Ovary (tissue), 9 donors: ENCODE results near the gene SFT2D2. TPM values are rescaled to one million over a fixed set of nuclear protein-coding genes. Genes with fewer than 3 reads are reported as not detected.

Experiments used
- DNase-seq, 5 donors: peaks; one replicate each; pipeline ENCODE4 v3.0.0-alpha.2; 2019 to 2020
- H3K27ac ChIP-seq, 2 donors: fragments of 200-600 bp; one replicate each; pipeline versions ENCODE4 v1.5.1 to v1.8.0; 2019 to 2022
- H3K27me3 ChIP-seq: fragments of 200-600 bp; one replicate; pipeline ENCODE4 v1.8.0; 2022
- H3K36me3 ChIP-seq: fragments of 200-600 bp; sonication (generic); one replicate; pipeline ENCODE4 v1.5.1; 2019
- H3K4me1 ChIP-seq: one replicate; pipeline ENCODE4 v1.8.1; 2013; ENCODE audit warnings: mild to moderate bottlenecking, moderate library complexity; ENCODE audit not compliant: insufficient read depth
- H3K4me3 ChIP-seq: fragments of 200-600 bp; sonication (generic); one replicate; pipeline ENCODE4 v1.5.1; 2017
- H3K9me3 ChIP-seq, 2 donors: fragments of 200-600 bp in 1 of 2; sonication (generic) in 1 of 2; one replicate each; pipeline versions ENCODE4 v1.5.1 to v1.8.1; 2013 to 2019; ENCODE audit warnings: mild to moderate bottlenecking in 1 of 2, moderate library complexity in 1 of 2
- EP300 ChIP-seq: sonication (generic); formaldehyde crosslinking; IDR thresholded peaks from one replicate; pipeline ENCODE4 v1.6.1; 2017; ENCODE audit warnings: antibody characterized with exemption
- POLR2A ChIP-seq: fragments of 450-650 bp; IDR thresholded peaks from one replicate; pipeline ENCODE4 v1.6.1; 2017; ENCODE audit warnings: antibody characterized with exemption, mild to moderate bottlenecking, moderate library complexity
- WGBS, 3 donors: extraction: QIAGEN DNeasy Blood & Tissue Kit in 1 of 3; methylation state at CpG; one replicate each; pipeline versions ENCODE4 v1.1.5 to v1.1.7; 2013 to 2017; 5-methylcytosine and 5-hydroxymethylcytosine counted together
- intact Hi-C, 4 donors: fragments of 100-400 bp; cut with DNase I; formaldehyde crosslinking; loops; one replicate each; pipeline versions ENCODE4 v1.11.0 to v1.15.1; 2022 to 2023
- polyA plus RNA-seq, 2 donors: library from polyadenylated mRNA; stranded (reverse); fragments of 200-250 nt in 1 of 2; fragments of 350-450 nt in 1 of 2; fragmentation: Illumina TruSeq in 1 of 2; extraction: RNeasy Lipid Tissue Mini Kit (QIAGEN cat#74804) in 1 of 2; gene quantifications; one replicate each; pipeline ENCODE4 v1.2.3, GENCODE V29; 2013 to 2014
- total RNA-seq, 7 donors: library from RNA; depleted of rRNA in 2 of 7; stranded (reverse); fragments of >200 nt in 2 of 7; fragmentation: NEBNext Ultra II Directional in 3 of 7; extraction: Animal tissue kit (Norgen Biotek cat#: 25700) in 3 of 7; gene quantifications; one replicate each; pipeline versions ENCODE4 v1.1.0 to v1.2.4, GENCODE V29; 2016 to 2023
- TF ChIP-seq, protein P1 (sequence below), 3 donors: fragments of 450-650 bp in 2 of 3; fragments of 200-600 bp in 1 of 3; IDR thresholded peaks; one replicate each; pipeline versions ENCODE4 v1.5.1 to v1.8.0; 2016 to 2022; ENCODE audit warnings: antibody characterized with exemption in 3 of 3, mild to moderate bottlenecking in 1 of 3
- donor health status: DM: no; HTN: no; CAD: no; lungs with moderate emphysema.
- donor health status: DM: no; HTN: no; CAD: no.
- donor health status: Bipolar disorder and iron deficiency.
- donor health status: DM: yes; HTN: yes; CAD: no.
- donor health status: DM: no; HTN: no; CAD: no.
- donor health status: DM: yes; HTN: yes; CAD: no.

SFT2D2 gene
- total and polyA plus RNA-seq, 9 donors = 12.6 to 102 (median 68.2) TPM

- DNase-seq = no peak
- H3K9me3 ChIP-seq = no peaks in the 10 kb centered on the region
- no peaks in the 10 kb centered on the region for H3K4me1 ChIP-seq
- H3K36me3 ChIP-seq = no peaks in the 10 kb centered on the region
- TF ChIP-seq, protein P1, sequence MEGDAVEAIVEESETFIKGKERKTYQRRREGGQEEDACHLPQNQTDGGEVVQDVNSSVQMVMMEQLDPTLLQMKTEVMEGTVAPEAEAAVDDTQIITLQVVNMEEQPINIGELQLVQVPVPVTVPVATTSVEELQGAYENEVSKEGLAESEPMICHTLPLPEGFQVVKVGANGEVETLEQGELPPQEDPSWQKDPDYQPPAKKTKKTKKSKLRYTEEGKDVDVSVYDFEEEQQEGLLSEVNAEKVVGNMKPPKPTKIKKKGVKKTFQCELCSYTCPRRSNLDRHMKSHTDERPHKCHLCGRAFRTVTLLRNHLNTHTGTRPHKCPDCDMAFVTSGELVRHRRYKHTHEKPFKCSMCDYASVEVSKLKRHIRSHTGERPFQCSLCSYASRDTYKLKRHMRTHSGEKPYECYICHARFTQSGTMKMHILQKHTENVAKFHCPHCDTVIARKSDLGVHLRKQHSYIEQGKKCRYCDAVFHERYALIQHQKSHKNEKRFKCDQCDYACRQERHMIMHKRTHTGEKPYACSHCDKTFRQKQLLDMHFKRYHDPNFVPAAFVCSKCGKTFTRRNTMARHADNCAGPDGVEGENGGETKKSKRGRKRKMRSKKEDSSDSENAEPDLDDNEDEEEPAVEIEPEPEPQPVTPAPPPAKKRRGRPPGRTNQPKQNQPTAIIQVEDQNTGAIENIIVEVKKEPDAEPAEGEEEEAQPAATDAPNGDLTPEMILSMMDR (IDR thresholded peaks at IDR 0.05) = no peak
- TF ChIP-seq POLR2A (no peak), EP300 (no peak)
- H3K4me3 ChIP-seq = no peak overlapping the region
- intact Hi-C loops = no loop called here
- no peaks in the 10 kb centered on the region for H3K27me3 ChIP-seq
- 93 to 99% (median 98%) methylated on average over 2 of the region's 2 CpGs for WGBS, 3 donors
- no peak overlapping the region for H3K27ac ChIP-seq
Observed at GRCh38 chr1:168213349-168213748, 12.5 kb upstream of the SFT2D2 start.

DNA sequence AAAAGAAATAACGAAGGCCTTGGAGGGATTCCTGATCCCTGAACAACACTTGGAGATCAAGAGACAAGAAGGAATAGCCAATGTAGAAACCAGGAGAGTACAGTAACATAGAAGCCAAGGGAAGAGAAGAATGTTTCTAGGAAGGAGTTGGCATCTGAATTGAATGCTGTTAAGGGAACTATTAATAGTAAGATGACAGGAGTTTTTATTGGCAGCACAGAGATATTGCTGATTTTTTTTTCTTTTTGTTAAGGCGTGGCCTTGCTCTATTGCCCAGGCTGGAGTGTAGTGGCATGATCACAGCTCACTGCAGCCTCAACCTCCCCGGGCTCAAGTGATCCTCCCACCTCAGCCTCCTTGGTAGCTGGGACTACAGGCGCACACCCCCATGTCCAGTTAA, 9.6 kb upstream of the SFT2D2 start:
- 85 to 91% (median 87%) methylated on average over 4 of the region's 4 CpGs for WGBS, 3 donors
- TF ChIP-seq EP300 (no peak), POLR2A (no peak)
- TF ChIP-seq, protein P1 (IDR thresholded peaks at IDR 0.05) = no peak
- Histone ChIP-seq H3K27me3 (no peaks in the 10 kb centered on the region), H3K36me3 (no peaks in the 10 kb centered on the region), H3K4me1 (no peaks in the 10 kb centered on the region), H3K27ac (no peak overlapping the region), H3K4me3 (no peak overlapping the region), H3K9me3 (no peaks in the 10 kb centered on the region)
- intact Hi-C loops = no loop called here
- no peak for DNase-seq

- intact Hi-C loops = no loop called here
- Histone ChIP-seq H3K4me1 (no peaks in the 10 kb centered on the region), H3K27me3 (no peaks in the 10 kb centered on the region), H3K36me3 (no peaks in the 10 kb centered on the region), H3K27ac (no peak overlapping the region), H3K4me3 (no peak overlapping the region), H3K9me3 (no peaks in the 10 kb centered on the region)
- 94 to 97% (median 97%) methylated on average over 4 of the region's 4 CpGs for WGBS, 3 donors
- DNase-seq = no peak
- TF ChIP-seq POLR2A (no peak), EP300 (no peak)
- TF ChIP-seq, protein P1 (IDR thresholded peaks at IDR 0.05) = no peak
Observed at GRCh38 chr1:168217664-168218063, 8.1 kb upstream of the SFT2D2 start.

- H3K9me3 ChIP-seq = no peaks in the 10 kb centered on the region
- H3K4me1 ChIP-seq = no peaks in the 10 kb centered on the region
- DNase-seq = no peak
- TF ChIP-seq EP300 = no peak
- TF ChIP-seq, protein P1 (IDR thresholded peaks at IDR 0.05) = no peak
- TF ChIP-seq POLR2A = no peak
- no peak overlapping the region for H3K27ac ChIP-seq
- WGBS, 3 donors = 84 to 88% (median 88%) methylated on average over 4 of the region's 4 CpGs
- no peak overlapping the region for H3K4me3 ChIP-seq
- no peaks in the 10 kb centered on the region for H3K36me3 ChIP-seq
- intact Hi-C loops = no loop called here
- no peaks in the 10 kb centered on the region for H3K27me3 ChIP-seq
Observed at GRCh38 chr1:168218658-168219057, 7.1 kb upstream of the SFT2D2 start.
